ENCODE measurements around the gene ATP5PD.

- TF ChIP-seq NCOA5 (CRISPR knock-in tag; IDR thresholded peaks at IDR 0.05) (no peak), ZNF564 (CRISPR knock-in tag; IDR thresholded peaks at IDR 0.05) (no peak), JUNB (CRISPR knock-in tag; IDR thresholded peaks at IDR 0.05; ENCODE audit: borderline replicate concordance) (no peak), CTCF (CRISPR knock-in tag; IDR thresholded peaks at IDR 0.05) (no peak), MAX (IDR thresholded peaks at IDR 0.05) (no peak), YY1 (IDR thresholded peaks at IDR 0.05; ENCODE audit: insufficient read depth, insufficient replicate concordance, low read depth, low read length) (no peak), SKIL (CRISPR knock-in tag; IDR thresholded peaks at IDR 0.05; ENCODE audit: borderline replicate concordance) (no peak), ZNF570 (CRISPR knock-in tag; IDR thresholded peaks at IDR 0.05; ENCODE audit: borderline replicate concordance) (no peak), ZNF331 (CRISPR knock-in tag; IDR thresholded peaks at IDR 0.05) (no peak), BRCA1 (CRISPR knock-in tag; IDR thresholded peaks at IDR 0.05) (no peak), ZBTB21 (CRISPR knock-in tag; IDR thresholded peaks at IDR 0.05) (no peak), KLF16 (CRISPR knock-in tag; IDR thresholded peaks at IDR 0.05) (no peak)
- TF ChIP-seq, protein P1, sequence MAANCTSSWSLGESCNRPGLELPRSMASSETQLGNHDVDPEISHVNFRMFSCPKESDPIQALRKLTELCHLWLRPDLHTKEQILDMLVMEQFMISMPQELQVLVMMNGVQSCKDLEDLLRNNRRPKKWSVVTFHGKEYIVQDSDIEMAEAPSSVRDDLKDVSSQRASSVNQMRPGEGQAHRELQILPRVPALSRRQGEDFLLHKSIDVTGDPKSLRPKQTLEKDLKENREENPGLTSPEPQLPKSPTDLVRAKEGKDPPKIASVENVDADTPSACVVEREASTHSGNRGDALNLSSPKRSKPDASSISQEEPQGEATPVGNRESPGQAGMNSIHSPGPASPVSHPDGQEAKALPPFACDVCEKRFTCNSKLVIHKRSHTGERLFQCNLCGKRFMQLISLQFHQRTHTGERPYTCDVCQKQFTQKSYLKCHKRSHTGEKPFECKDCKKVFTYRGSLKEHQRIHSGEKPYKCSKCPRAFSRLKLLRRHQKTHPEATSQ (CRISPR knock-in tag; IDR thresholded peaks at IDR 0.05; ENCODE audit: borderline replicate concordance): no peak
Measured at GRCh38 chr17:74992223-74992622, 54.5 kb downstream of the ATP5PD start.
